ENCODE data around the gene UVRAG. TPM values are rescaled to one million over a fixed set of nuclear protein-coding genes. Genes with fewer than 3 reads are reported as not detected.

The UVRAG gene
- total RNA-seq, 1 donor from 2014 or later, result 27.6 TPM

DNA sequence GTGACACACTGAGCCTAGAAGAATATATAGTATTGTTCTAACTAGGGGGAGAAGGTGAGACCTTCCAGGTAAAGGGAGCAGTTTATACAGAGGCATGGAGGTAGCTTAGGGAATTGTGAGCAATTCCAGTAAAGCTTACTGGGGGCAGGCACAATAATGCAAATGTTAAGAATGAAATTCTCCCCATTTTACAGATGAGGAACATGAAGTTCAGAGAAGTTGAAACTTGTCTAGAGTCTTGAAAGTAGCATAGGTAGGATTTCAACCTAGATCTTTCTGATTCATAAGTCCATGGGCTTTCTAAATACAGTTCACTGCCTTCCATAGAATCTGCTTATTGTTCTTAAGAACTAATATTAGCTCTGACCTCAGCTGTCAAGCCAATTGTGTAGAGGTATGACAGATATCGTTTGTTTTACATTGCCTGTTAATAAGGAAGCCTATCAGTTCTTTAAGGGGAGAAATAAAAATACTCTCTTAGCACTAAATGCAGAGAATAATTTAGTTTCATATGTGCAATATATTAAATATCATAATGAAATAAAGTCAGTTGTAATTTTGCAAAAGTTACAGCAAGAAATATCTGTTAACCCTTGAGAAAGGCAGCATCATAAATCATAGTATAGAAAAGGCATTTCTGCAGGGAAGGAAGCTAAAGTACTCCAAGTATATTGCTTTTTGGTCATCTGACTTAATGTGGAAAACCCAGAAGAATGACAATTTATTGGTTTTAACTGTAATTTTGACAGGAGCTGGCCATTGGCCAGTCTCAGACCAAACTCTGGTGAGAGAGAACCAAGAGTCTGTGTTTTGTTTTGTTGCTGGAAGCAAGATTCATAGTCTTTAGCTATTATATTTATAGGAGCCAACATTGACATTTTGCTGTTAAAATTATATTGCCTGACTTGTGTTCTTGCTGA is 181.8 kb downstream of the UVRAG start:
- no peaks in the 10 kb centered on the region for H3K27me3 Mint-ChIP-seq (ENCODE audit: low read depth)
- H3K9me3 Mint-ChIP-seq, result peaks cover 21% of the 10 kb centered on the region
- TF ChIP-seq, protein P1, sequence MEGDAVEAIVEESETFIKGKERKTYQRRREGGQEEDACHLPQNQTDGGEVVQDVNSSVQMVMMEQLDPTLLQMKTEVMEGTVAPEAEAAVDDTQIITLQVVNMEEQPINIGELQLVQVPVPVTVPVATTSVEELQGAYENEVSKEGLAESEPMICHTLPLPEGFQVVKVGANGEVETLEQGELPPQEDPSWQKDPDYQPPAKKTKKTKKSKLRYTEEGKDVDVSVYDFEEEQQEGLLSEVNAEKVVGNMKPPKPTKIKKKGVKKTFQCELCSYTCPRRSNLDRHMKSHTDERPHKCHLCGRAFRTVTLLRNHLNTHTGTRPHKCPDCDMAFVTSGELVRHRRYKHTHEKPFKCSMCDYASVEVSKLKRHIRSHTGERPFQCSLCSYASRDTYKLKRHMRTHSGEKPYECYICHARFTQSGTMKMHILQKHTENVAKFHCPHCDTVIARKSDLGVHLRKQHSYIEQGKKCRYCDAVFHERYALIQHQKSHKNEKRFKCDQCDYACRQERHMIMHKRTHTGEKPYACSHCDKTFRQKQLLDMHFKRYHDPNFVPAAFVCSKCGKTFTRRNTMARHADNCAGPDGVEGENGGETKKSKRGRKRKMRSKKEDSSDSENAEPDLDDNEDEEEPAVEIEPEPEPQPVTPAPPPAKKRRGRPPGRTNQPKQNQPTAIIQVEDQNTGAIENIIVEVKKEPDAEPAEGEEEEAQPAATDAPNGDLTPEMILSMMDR (IDR thresholded peaks at IDR 0.05; ENCODE audit: unreplicated experiment), result no peak
- peaks cover 16% of the 10 kb centered on the region for H3K4me1 Mint-ChIP-seq
- no peak for DNase-seq (ENCODE audit: low spot score in 2 of 2, unreplicated experiment in 2 of 2)
- no peak overlapping the region for H3K4me3 Mint-ChIP-seq
- peaks cover 25% of the 10 kb centered on the region for H3K36me3 Mint-ChIP-seq
- H3K27ac Mint-ChIP-seq, result peak overlapping the region; percentile 44

DNA sequence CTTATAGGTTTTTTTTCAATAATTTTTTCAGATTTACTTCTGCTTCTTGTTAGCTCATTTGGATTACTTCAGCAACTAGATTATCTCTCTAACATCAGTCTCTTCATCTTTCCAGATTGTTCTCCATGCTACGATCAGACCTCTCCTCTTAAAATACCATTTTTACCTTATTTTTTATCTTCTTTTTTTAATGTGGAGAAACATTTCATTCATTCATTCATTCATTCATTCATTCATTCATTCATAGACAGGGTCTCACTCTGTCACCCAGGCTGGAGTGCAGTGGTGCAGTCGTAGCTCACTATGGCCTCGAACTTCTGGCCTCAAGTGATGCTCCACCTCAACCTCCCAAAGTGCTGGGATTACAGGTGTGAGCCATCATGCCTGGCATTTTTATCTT is 189.4 kb downstream of the UVRAG start:
- no peak overlapping the region for H3K27ac Mint-ChIP-seq
- TF ChIP-seq, protein P1 (IDR thresholded peaks at IDR 0.05; ENCODE audit: unreplicated experiment), result no peak
- peaks cover 52% of the 10 kb centered on the region for H3K36me3 Mint-ChIP-seq
- H3K9me3 Mint-ChIP-seq, result peaks cover 27% of the 10 kb centered on the region
- H3K4me1 Mint-ChIP-seq, result no peaks in the 10 kb centered on the region
- no peaks in the 10 kb centered on the region for H3K27me3 Mint-ChIP-seq (ENCODE audit: low read depth)
- no peak for DNase-seq (ENCODE audit: low spot score in 2 of 2, unreplicated experiment in 2 of 2)
- no peak overlapping the region for H3K4me3 Mint-ChIP-seq

DNA sequence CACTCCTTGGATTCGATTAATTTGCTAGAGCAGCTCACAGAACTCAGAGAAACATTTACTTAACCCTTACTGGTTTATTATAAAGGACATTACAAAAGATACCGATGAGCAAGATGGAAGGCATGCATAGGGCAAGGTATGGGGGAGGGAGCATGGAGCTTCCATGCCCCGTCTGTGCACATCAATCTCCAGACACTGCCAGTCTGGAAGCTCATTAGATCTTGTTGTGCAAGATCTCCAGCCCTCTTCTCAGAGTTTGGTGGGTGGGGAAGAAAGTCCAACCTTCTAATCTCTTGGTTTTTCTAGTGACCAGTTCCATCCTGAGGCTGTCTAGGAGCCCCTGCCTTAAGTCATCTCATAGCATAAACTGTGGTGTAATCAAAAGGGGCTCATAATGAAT is 190.7 kb downstream of the UVRAG start:
- no peak for DNase-seq (ENCODE audit: low spot score in 2 of 2, unreplicated experiment in 2 of 2)
- TF ChIP-seq, protein P1 (IDR thresholded peaks at IDR 0.05; ENCODE audit: unreplicated experiment), result no peak
- Mint-ChIP-seq H3K4me3 (no peak overlapping the region), H3K27ac (no peak overlapping the region), H3K36me3 (peaks cover 48% of the 10 kb centered on the region), H3K4me1 (no peaks in the 10 kb centered on the region), H3K27me3 (ENCODE audit: low read depth) (no peaks in the 10 kb centered on the region), H3K9me3 (peaks cover 16% of the 10 kb centered on the region)

DNA sequence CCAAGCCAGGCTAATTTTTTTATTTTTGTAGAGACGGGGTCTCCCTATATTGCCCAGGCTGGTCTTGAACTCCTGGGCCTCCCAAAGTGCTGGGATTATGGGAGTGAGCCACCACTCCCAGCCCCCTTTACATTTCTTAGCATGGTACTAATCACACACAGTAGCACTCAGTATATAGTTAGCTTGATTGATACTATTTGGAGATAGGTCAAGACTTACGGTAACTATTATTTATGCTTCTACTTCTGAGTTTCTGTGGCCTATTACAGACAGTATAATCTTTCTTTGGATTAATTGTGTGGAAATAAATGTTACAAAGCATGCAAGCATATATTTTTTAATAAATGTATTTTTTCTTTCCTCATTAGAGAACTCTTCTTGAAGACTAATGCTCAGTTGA is 192.2 kb downstream of the UVRAG start:
- H3K36me3 Mint-ChIP-seq, result peaks cover 36% of the 10 kb centered on the region
- H3K9me3 Mint-ChIP-seq, result peaks cover 4% of the 10 kb centered on the region
- H3K27ac Mint-ChIP-seq, result no peak overlapping the region
- no peaks in the 10 kb centered on the region for H3K4me1 Mint-ChIP-seq
- no peak for DNase-seq (ENCODE audit: low spot score in 2 of 2, unreplicated experiment in 2 of 2)
- H3K4me3 Mint-ChIP-seq, result no peak overlapping the region
- TF ChIP-seq, protein P1 (IDR thresholded peaks at IDR 0.05; ENCODE audit: unreplicated experiment), result no peak
- H3K27me3 Mint-ChIP-seq (ENCODE audit: low read depth), result no peaks in the 10 kb centered on the region

DNA sequence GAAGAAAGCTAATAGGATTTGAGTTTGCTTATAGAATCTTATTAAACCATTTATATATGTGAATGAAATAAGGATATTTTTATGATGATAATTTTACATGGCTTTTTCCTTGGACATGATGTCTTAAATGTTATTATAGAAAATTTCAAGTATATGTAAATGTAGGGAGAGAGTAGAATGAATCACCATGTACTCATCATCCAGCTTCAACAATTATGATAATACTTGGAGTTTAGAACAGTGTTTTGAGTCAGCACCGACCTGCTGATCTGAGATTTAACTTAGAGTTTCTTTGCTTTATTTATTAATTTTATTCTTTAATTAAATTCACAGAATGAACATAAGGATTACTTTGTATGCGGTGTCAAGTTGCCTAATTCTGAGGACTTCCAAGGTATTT is 193.5 kb downstream of the UVRAG start:
- TF ChIP-seq, protein P1 (IDR thresholded peaks at IDR 0.05; ENCODE audit: unreplicated experiment), result no peak
- no peak overlapping the region for H3K27ac Mint-ChIP-seq
- peaks cover 31% of the 10 kb centered on the region for H3K36me3 Mint-ChIP-seq
- no peaks in the 10 kb centered on the region for H3K27me3 Mint-ChIP-seq (ENCODE audit: low read depth)
- no peak for DNase-seq (ENCODE audit: low spot score in 2 of 2, unreplicated experiment in 2 of 2)
- no peaks in the 10 kb centered on the region for H3K9me3 Mint-ChIP-seq
- H3K4me1 Mint-ChIP-seq, result peaks cover 2% of the 10 kb centered on the region
- H3K4me3 Mint-ChIP-seq, result no peak overlapping the region

Measured in mesothelial cell of epicardium (in vitro differentiated cells).